K562 (cell line): Measurements from ENCODE around the gene CTCF. TPM values are rescaled to one million over a fixed set of nuclear protein-coding genes. Genes with fewer than 3 reads are reported as not detected.

Experiments
- ATF1 ChIP-seq, 2 experiments: fragments of 450-650 bp in 1 of 2; IDR thresholded peaks; 2 replicates each; pipeline ENCODE4 v1.6.1; 2016; ENCODE audit warnings: missing compliant biosample characterization in 1 of 2, missing genetic modification characterization in 1 of 2
- CBX2 ChIP-seq: fragments of 200-600 bp; sonication (generic); IDR thresholded peaks from one replicate; pipeline ENCODE4 v1.6.1; 2012; ENCODE audit warnings: mild to moderate bottlenecking, low read length, inconsistent platforms; ENCODE audit not compliant: insufficient read depth, poor library complexity, severe bottlenecking
- E2F6 ChIP-seq, 2 experiments: IDR thresholded peaks; 2 replicates each; pipeline ENCODE4 v1.6.1; 2011; ENCODE audit warnings: borderline replicate concordance in 1 of 2, control low read depth in 1 of 2, low read depth in 1 of 2, low read length in 1 of 2, mild to moderate bottlenecking in 1 of 2, mixed read lengths in 1 of 2, moderate library complexity in 1 of 2; ENCODE audit not compliant: insufficient read depth in 1 of 2, insufficient read length in 1 of 2, poor library complexity in 1 of 2, severe bottlenecking in 1 of 2; ENCODE audit errors: extremely low read depth in 1 of 2
- HCFC1 ChIP-seq: IDR thresholded peaks from 2 replicates; pipeline ENCODE4 v1.6.1; 2012; ENCODE audit warnings: low read depth, low read length, improper control_type of control experiment
- HEY1 ChIP-seq: fragments of 250-450 bp; sonication (Bioruptor Pico); IDR thresholded peaks from 2 replicates; pipeline ENCODE4 v1.5.0; 2020; ENCODE audit warnings: mild to moderate bottlenecking, moderate library complexity, borderline replicate concordance
- HNRNPLL ChIP-seq: fragments of 200-400 bp; formaldehyde crosslinking; IDR thresholded peaks from 2 replicates; pipeline ENCODE4 v1.6.1; 2017; ENCODE audit warnings: low read length, low read depth, mild to moderate bottlenecking; ENCODE audit not compliant: poor library complexity, severe bottlenecking
- KAT7 ChIP-seq: sonication (generic); formaldehyde crosslinking; IDR thresholded peaks from 2 replicates; pipeline ENCODE4 v1.8.0; 2022; ENCODE audit warnings: missing genetic modification reagents, mild to moderate bottlenecking, borderline replicate concordance
- NONO ChIP-seq, 2 experiments: fragments of 200-400 bp in 1 of 2; fragments of 450-650 bp in 1 of 2; formaldehyde crosslinking in 1 of 2; IDR thresholded peaks; 2 replicates each; pipeline ENCODE4 v1.6.1; 2017; ENCODE audit warnings: low read depth in 2 of 2, mild to moderate bottlenecking in 2 of 2, moderate library complexity in 2 of 2, low read length in 1 of 2
- PRDM10 ChIP-seq: fragments of 450-650 bp; IDR thresholded peaks from 2 replicates; pipeline ENCODE4 v1.6.1; 2018; ENCODE audit not compliant: partially characterized antibody
- PRPF4 ChIP-seq: fragments of 200-400 bp; formaldehyde crosslinking; IDR thresholded peaks from one replicate; pipeline ENCODE4 v1.6.1; 2017; ENCODE audit warnings: low read length, low read depth, mild to moderate bottlenecking; ENCODE audit not compliant: insufficient read depth, poor library complexity, severe bottlenecking
- SIN3A ChIP-seq, 2 experiments: fragments of 150-350 bp in 1 of 2; IDR thresholded peaks; 2 replicates each; pipeline ENCODE4 v1.6.1; 2011 to 2016; ENCODE audit warnings: borderline replicate concordance in 2 of 2, low read depth in 2 of 2, low read length in 2 of 2, mild to moderate bottlenecking in 2 of 2, moderate library complexity in 2 of 2; ENCODE audit not compliant: control insufficient read depth in 1 of 2
- SUPT5H ChIP-seq: fragments of 450-650 bp; IDR thresholded peaks from 2 replicates; pipeline ENCODE4 v1.6.1; 2016
- XRCC5 ChIP-seq: fragments of 200-400 bp; formaldehyde crosslinking; IDR thresholded peaks from 2 replicates; pipeline ENCODE4 v1.6.1; 2017; ENCODE audit warnings: low read depth, mild to moderate bottlenecking, low read length
- ZNF143 ChIP-seq: sonication (generic); formaldehyde crosslinking; IDR thresholded peaks from 2 replicates; pipeline ENCODE4 v1.9.0; 2022; ENCODE audit warnings: mild to moderate bottlenecking, missing genetic modification reagents
- polyA plus RNA-seq, 8 experiments: library from polyadenylated mRNA; depleted of rRNA in 4 of 8; stranded (reverse) in 5 of 8; unstranded in 3 of 8; fragments of >200 nt; fragmentation: Nextera tagmentation in 2 of 8; fragmentation: Illumina TruSeq in 1 of 8; extraction: Ambion mirVana in 2 of 8; extraction: Trizol in 1 of 8; gene quantifications; 2 replicates each; pipeline versions ENCODE4 v1.2.1 to v1.2.3, GENCODE V29; 2011 to 2014; ENCODE audit warnings: inconsistent platforms in 1 of 8, missing spikeins in 1 of 8
- total RNA-seq, 7 experiments: library from RNA; depleted of rRNA in 6 of 7; stranded (reverse); fragments of >200 nt in 6 of 7; fragmentation: Illumina TruSeq in 2 of 7; extraction: Trizol in 2 of 7; gene quantifications; 2 replicates each; pipeline versions ENCODE4 v1.2.1 to v1.2.3, GENCODE V29; 2011 to 2021; ENCODE audit warnings: low replicate concordance in 1 of 7

Gene CTCF
- total and polyA plus RNA-seq, 9 of the 15 experiments (the other 6 are each of a cell fraction or from before 2014, with no cell fraction given): 7.8 to 49.2 (median 33.9) TPM

- TF ChIP-seq KAT7 (CRISPR knock-in tag): peak; percentile 98
- TF ChIP-seq NONO (IDR thresholded peaks at IDR 0.05; ENCODE audit: low read depth in 2 of 2, low read length in 1 of 2): peak in 1 of 2 experiments; percentile 43; a peak in 2 of 4 replicates
- TF ChIP-seq E2F6 (IDR thresholded peaks at IDR 0.05; ENCODE audit: borderline replicate concordance in 1 of 2, extremely low read depth in 1 of 2, insufficient read depth in 1 of 2, insufficient read length in 1 of 2, low read depth in 1 of 2, low read length in 1 of 2, poor library complexity in 1 of 2, severe bottlenecking in 1 of 2): peak in 1 of 2 experiments; percentile 9
- peak; percentile 25 for TF ChIP-seq PRDM10
- TF ChIP-seq PRPF4: peak; percentile 85
- TF ChIP-seq ZNF143 (CRISPR knock-in tag): peak; percentile 52; the same call in 1 of the 2 replicates
- TF ChIP-seq CBX2: no peak
- TF ChIP-seq SIN3A (IDR thresholded peaks at IDR 0.05; ENCODE audit: borderline replicate concordance in 2 of 2, control insufficient read depth in 1 of 2, low read depth in 2 of 2, low read length in 2 of 2): 0 out of 4 replicates have a peak, but pooled peaks of 1 of the 2 experiments have one; percentile 8
- 0 out of 2 replicates have a peak, but pooled peaks have one; percentile 39 for TF ChIP-seq HCFC1
- TF ChIP-seq SUPT5H: peak; percentile 78
- 0 out of 2 replicates have a peak, but pooled peaks have one; percentile 73 for TF ChIP-seq XRCC5
- TF ChIP-seq ATF1 (CRISPR knock-in tag; IDR thresholded peaks at IDR 0.05): no peak
- TF ChIP-seq ATF1 (tag; IDR thresholded peaks at IDR 0.05): peak; percentile 48
- no peak for TF ChIP-seq HEY1 (CRISPR knock-in tag)
- TF ChIP-seq HNRNPLL: peak; percentile 63
Measured at GRCh38 chr16:67562918-67563707, 787 bp downstream of the CTCF start (continued).
